GM18502 (cell line): ENCODE data around the gene L3MBTL2.

Experiments used
- ATAC-seq: cut with Tn5 transposase; IDR thresholded peaks from one replicate; pipeline ENCODE4 v1.9.1; 2021; ENCODE audit warnings: mild to moderate bottlenecking; ENCODE audit not compliant: unreplicated experiment, poor library complexity

L3MBTL2 gene

GRCh38 chr22:41204066-41204465 lies 1.0 kb upstream of the L3MBTL2 start:
- no peak for ATAC-seq

GRCh38 chr22:41206719-41207118 lies 1.6 kb downstream of the L3MBTL2 start:
- no peak for ATAC-seq

GRCh38 chr22:41215409-41215808 lies 10.3 kb downstream of the L3MBTL2 start:
- no peak for ATAC-seq

GRCh38 chr22:41215926-41216325 lies 10.8 kb downstream of the L3MBTL2 start:
- ATAC-seq = no peak

GRCh38 chr22:41216984-41217383 lies 11.9 kb downstream of the L3MBTL2 start:
- no peak for ATAC-seq

GRCh38 chr22:41217553-41218157 lies 12.5 kb downstream of the L3MBTL2 start:
- no peak for ATAC-seq

- ATAC-seq = no peak
Observed at GRCh38 chr22:41222846-41223507, 17.9 kb downstream of the L3MBTL2 start.

GRCh38 chr22:41223535-41223934 lies 18.4 kb downstream of the L3MBTL2 start:
- no peak for ATAC-seq

- ATAC-seq = no peak
Observed at GRCh38 chr22:41226723-41227655, 21.9 kb downstream of the L3MBTL2 start.

GRCh38 chr22:41229215-41229614 lies 24.1 kb downstream of the L3MBTL2 start:
- ATAC-seq = no peak

- no peak for ATAC-seq
Observed at GRCh38 chr22:41229730-41230400, 24.8 kb downstream of the L3MBTL2 start.

GRCh38 chr22:41230401-41230785 lies 25.3 kb downstream of the L3MBTL2 start:
- no peak for ATAC-seq

GRCh38 chr22:41231369-41231768 lies 26.3 kb downstream of the L3MBTL2 start:
- no peak for ATAC-seq

GRCh38 chr22:41234815-41235695 lies 29.9 kb downstream of the L3MBTL2 start:
- no peak for ATAC-seq

GRCh38 chr22:41237036-41237706 lies 32.1 kb downstream of the L3MBTL2 start:
- no peak for ATAC-seq

- ATAC-seq = peak; percentile 66
Observed at GRCh38 chr22:41237707-41238569, 32.8 kb downstream of the L3MBTL2 start.

GRCh38 chr22:41238570-41239442 lies 33.7 kb downstream of the L3MBTL2 start:
- no peak for ATAC-seq
